RWPE2 (cell line): Measurements from ENCODE around the gene CFAP97D2.
"Not testable (repeated sequence)": the region's sequence is repeated elsewhere in the genome, so short reads cannot be mapped to it uniquely, and the experiment has no call there.

Experiments used
- ATAC-seq: fragments of 200-7000 bp; cut with Tn5 transposase; 3 replicates; pipeline ENCODE4 v1.9.1; 2021; ENCODE audit warnings: low read depth
- DNase-seq: peaks from one replicate; pipeline ENCODE4 v3.0.0-alpha.2; 2020; ENCODE audit warnings: low spot score
- H3K27ac ChIP-seq: fragments of 450-650 bp; 2 replicates; pipeline ENCODE4 v1.5.1; 2017; ENCODE audit warnings: mild to moderate bottlenecking; ENCODE audit not compliant: poor library complexity, severe bottlenecking
- H3K27me3 ChIP-seq: fragments of 250-450 bp; sonication (Bioruptor Pico); 2 replicates; pipeline ENCODE4 v1.5.1; 2021; ENCODE audit warnings: mild to moderate bottlenecking, moderate library complexity; ENCODE audit not compliant: insufficient read depth, poor library complexity, severe bottlenecking
- H3K36me3 ChIP-seq: fragments of 250-450 bp; sonication (Bioruptor Pico); 2 replicates; pipeline ENCODE4 v1.5.1; 2020; ENCODE audit warnings: low read depth, mild to moderate bottlenecking, moderate library complexity
- H3K4me1 ChIP-seq: fragments of 250-450 bp; sonication (Bioruptor Pico); 2 replicates; pipeline ENCODE4 v1.5.1; 2021; ENCODE audit warnings: mild to moderate bottlenecking, moderate library complexity; ENCODE audit not compliant: insufficient read depth, poor library complexity, severe bottlenecking
- H3K4me3 ChIP-seq: fragments of 250-450 bp; sonication (Bioruptor Pico); 2 replicates; pipeline ENCODE4 v1.5.1; 2021; ENCODE audit warnings: mild to moderate bottlenecking, moderate library complexity; ENCODE audit not compliant: severe bottlenecking
- H3K9me3 ChIP-seq: fragments of 250-450 bp; sonication (Bioruptor Pico); 2 replicates; pipeline ENCODE4 v1.5.1; 2021; ENCODE audit warnings: mild to moderate bottlenecking, moderate library complexity; ENCODE audit not compliant: severe bottlenecking
- TF ChIP-seq, protein P1 (sequence below): fragments of 450-650 bp; IDR thresholded peaks from one replicate; pipeline ENCODE4 v1.5.1; 2017; ENCODE audit warnings: mild to moderate bottlenecking, moderate library complexity; ENCODE audit not compliant: poor library complexity, severe bottlenecking

Gene CFAP97D2

DNA sequence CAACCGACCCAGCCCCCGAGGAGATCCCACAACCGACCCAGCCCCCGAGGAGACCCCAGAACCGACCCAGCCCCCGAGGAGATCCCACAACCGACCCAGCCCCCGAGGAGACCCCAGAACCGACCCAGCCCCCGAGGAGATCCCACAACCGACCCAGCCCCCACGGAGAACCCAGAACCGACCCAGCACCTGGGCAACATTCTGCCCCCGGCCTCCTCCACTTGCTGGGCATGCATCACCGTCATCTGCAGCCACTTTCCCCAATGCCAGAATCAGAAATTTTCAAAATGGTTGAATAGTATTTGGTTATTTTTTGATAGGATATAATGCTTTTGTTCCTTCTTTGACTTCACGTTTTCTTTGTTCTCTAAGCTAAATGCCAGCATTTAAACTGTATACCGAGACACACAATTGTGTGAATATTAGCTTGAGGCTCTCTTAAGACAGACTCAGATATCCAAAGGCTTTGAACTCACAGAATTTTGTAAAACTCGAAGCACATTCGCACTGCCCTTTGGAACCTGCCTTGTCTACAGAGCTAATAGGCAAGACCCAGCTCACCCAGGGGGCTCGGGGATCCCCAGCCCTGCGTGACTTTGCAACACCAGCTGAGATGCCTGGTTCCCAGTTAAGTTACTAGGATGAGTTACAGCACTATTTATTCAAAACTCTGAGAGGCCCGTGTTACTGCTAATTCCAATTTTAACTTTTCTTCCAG, 31.1 kb upstream of the CFAP97D2 start:
- Histone ChIP-seq H3K27ac (no peak overlapping the region), H3K36me3 (no peaks in the 10 kb centered on the region), H3K4me1 (peaks cover 9% of the 10 kb centered on the region), H3K4me3 (no peak overlapping the region), H3K27me3 (no peaks in the 10 kb centered on the region), H3K9me3 (no peaks in the 10 kb centered on the region)
- DNase-seq (no peak), ATAC-seq (no peak)
- TF ChIP-seq, protein P1, sequence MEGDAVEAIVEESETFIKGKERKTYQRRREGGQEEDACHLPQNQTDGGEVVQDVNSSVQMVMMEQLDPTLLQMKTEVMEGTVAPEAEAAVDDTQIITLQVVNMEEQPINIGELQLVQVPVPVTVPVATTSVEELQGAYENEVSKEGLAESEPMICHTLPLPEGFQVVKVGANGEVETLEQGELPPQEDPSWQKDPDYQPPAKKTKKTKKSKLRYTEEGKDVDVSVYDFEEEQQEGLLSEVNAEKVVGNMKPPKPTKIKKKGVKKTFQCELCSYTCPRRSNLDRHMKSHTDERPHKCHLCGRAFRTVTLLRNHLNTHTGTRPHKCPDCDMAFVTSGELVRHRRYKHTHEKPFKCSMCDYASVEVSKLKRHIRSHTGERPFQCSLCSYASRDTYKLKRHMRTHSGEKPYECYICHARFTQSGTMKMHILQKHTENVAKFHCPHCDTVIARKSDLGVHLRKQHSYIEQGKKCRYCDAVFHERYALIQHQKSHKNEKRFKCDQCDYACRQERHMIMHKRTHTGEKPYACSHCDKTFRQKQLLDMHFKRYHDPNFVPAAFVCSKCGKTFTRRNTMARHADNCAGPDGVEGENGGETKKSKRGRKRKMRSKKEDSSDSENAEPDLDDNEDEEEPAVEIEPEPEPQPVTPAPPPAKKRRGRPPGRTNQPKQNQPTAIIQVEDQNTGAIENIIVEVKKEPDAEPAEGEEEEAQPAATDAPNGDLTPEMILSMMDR = no peak

DNA sequence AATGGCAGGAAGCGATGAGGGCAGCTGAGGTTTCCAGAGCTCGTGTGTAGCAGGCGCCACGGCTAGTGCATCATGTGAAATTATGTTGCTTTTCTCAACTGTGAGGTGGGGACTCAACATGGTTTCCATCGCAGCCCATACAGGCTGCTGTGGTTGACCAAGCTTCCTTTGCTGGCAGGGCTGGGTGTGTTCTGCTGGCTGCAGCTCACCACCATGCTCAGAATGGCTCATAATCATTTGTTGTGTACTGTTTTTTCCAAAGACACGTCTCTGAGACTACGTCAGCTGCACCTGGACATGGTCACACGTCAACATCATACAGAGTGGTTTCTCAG, 30.6 kb upstream of the CFAP97D2 start:
- Histone ChIP-seq H3K9me3 (no peaks in the 10 kb centered on the region), H3K27ac (no peak overlapping the region), H3K27me3 (no peaks in the 10 kb centered on the region), H3K4me3 (no peak overlapping the region), H3K4me1 (peaks cover 9% of the 10 kb centered on the region), H3K36me3 (no peaks in the 10 kb centered on the region)
- no peak for DNase-seq
- TF ChIP-seq, protein P1 = no peak
- no peak for ATAC-seq

DNA sequence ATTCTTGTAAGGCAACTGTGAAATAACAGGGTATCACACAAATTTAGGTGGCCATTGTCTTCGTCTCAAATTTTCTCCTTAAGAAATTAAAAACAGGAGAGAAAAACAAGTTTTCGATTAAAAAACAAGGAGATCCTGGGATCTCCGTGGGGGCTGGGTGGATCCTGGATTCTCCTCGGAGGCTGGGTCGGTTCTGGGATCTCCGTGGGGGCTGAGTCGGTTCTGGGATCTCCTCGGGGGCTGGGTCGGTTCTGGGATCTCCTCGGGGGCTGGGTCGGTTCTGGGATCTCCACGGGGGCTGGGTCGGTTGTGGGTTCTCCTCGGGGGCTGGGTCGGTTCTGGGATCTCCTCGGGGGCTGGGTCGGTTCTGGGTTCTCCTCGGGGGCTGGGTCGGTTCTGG, 30.2 kb upstream of the CFAP97D2 start:
- H3K27ac ChIP-seq, H3K27me3 ChIP-seq, ATAC-seq, H3K4me3 ChIP-seq, DNase-seq, H3K36me3 ChIP-seq, H3K4me1 ChIP-seq, H3K9me3 ChIP-seq: not testable (repeated sequence)

DNA sequence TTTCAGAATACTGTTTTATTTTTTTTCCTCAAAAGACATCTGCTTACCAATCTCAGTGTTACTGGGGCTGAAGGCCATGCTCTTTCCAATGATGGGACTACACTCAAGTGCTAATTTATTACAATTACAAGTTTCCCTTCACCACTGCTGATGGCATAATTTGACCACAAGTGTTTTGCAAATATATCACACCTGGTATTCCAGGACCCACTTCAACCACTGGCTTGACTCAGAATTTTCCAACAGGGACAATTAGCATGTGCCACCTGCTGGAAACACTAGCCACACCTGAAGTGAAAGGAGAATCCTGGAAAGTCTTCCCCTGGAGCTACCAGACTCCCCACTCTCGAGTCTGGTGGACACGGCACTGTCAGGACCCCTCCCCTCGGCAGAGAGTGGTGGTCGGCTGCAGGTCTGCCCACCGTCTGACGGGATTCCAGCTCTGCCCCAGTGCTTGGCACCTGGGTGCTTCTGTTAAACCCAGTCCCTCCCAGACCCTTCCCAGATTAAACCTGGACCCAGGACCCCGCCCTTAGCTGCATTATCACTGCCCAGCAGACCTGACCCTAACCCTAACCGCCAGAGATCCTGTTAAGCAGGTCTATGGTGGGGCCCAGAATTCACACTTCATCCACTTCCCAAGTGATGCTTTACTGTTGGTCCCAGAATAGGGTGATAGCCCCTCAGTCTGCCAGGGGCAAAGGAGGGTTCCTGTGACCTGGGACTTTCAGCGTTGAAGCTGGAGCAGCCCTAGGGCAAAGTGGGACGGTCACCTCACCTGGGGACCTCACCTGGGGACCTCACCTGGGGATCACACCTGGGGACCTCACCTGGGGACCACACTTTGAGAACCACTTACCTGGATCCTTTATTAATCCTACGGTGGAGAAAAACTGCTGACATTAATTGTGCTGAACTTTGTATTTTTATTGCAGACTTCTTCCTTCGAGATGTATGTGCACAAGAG, 29.0 kb upstream of the CFAP97D2 start:
- no peak overlapping the region for H3K4me3 ChIP-seq

DNA sequence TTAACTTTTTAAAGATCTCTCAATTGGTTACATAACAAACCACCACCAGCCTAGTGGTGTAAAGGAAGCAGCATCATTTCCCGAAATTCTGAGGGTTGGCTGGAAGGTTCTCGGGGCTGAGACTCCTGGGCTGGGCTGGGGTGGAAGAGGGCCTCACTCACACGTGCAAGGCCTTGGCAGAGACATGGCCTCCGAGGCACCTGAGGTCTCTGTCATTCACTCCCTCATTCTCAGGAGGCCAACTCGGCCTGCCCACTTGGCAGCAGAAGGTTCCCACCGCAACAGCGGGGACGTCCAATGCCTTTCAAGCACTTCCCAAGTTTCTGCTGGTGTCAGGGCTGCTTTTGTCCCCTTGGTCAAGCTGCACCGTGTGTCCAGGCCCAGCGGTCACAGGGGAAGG, 28.0 kb upstream of the CFAP97D2 start:
- Histone ChIP-seq H3K27ac (no peak overlapping the region), H3K4me3 (no peak overlapping the region), H3K4me1 (peaks cover 9% of the 10 kb centered on the region), H3K9me3 (no peaks in the 10 kb centered on the region), H3K36me3 (no peaks in the 10 kb centered on the region), H3K27me3 (no peaks in the 10 kb centered on the region)
- TF ChIP-seq, protein P1 = no peak
- ATAC-seq (no peak), DNase-seq (peak; percentile 27)

More for the DNA sequence above, 29.0 kb upstream of the CFAP97D2 start:
- H3K36me3 ChIP-seq = no peaks in the 10 kb centered on the region
- TF ChIP-seq, protein P1 = no peak
- no peaks in the 10 kb centered on the region for H3K27me3 ChIP-seq
- H3K27ac ChIP-seq = no peak overlapping the region
- no peaks in the 10 kb centered on the region for H3K9me3 ChIP-seq
- peak; percentile 24 for DNase-seq
- H3K4me1 ChIP-seq = peaks cover 9% of the 10 kb centered on the region
- no peak for ATAC-seq
